GM18868 (cell line): ENCODE measurements around the gene KANSL1L.

Experiments used
- ATAC-seq: cut with Tn5 transposase; IDR thresholded peaks from one replicate; pipeline ENCODE4 v1.9.1; 2021; ENCODE audit warnings: mild to moderate bottlenecking, moderate library complexity; ENCODE audit not compliant: unreplicated experiment

Gene KANSL1L

GRCh38 chr2:210072922-210073509, 98.2 kb downstream of the KANSL1L start:
- ATAC-seq = peak; percentile 90

DNA sequence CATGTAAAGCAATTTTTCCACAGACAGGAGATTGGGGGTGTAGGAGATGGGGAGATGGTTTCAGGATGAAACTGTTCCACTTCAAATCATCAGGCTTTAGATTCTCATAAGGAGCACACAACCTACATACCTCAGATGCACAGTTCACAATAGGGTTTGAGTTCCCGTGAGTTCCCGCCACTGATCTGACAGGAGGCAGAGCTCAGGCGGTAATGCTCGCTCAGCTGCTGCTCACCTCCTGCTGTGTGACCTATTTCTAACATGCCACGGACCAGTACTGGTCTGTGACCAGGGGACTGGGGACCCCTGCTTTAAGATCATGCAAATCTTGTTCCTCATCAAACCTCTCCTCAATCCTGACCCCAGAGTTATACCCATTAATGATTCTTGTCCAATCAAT, 98.7 kb downstream of the KANSL1L start:
- peak; percentile 13 for ATAC-seq

- ATAC-seq = no peak
Measured at GRCh38 chr2:210063306-210063705, 107.9 kb downstream of the KANSL1L start.

DNA sequence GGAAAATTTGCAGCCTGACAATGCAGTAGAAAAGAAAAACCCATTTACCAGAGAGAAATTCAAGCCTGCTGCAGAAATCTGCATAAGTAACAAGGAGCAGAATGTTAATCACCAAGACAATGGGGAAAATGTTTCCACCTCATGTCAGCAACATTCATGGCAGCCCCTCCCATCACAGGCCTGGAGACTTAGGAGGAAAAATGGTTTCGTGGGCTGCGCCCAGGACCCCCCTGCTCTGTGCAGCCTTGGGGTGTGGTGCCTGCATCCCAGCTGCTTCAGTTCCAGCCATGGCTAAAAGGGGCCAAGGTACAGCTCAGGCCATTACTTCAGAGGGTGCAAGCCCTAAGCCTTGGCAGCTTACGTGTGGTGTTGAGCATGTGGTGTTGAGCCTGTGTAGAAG, 115.4 kb downstream of the KANSL1L start:
- ATAC-seq = no peak

GRCh38 chr2:210054696-210055095, 116.5 kb downstream of the KANSL1L start:
- ATAC-seq = no peak

- no peak for ATAC-seq
Measured at GRCh38 chr2:210050885-210051284, 120.3 kb downstream of the KANSL1L start.

- ATAC-seq = no peak
Measured at GRCh38 chr2:210049831-210050230, 121.4 kb downstream of the KANSL1L start.

DNA sequence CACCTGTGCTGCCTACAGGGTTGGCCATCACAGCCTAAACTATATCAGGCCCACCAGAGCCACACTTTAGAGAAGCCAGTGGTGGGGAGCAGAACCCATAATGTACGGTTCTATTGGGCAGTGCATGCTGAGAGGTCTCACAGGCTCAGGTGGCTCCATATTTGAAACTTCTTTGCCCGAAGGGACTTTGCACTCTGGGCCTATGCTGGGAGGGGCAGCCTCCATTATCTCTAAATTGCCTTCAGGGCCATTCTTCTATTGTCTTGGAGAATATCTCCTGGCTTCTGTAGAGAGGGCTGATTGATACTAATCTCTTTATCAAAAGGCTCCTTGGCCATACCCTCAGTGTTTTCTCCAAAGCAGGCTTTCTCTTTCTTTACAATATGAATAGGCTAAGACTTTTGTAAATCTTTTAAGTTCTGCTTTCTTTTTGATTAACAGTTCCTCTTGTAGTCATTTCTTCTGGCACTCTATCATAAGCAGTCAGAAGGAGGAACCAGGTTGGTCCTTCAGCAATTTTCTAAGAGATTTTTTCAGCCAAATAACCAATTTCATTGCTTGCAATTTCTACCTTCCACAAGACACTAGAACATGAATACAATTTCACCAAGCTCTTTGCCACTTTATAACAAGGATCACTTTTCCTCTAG, 124.2 kb downstream of the KANSL1L start:
- no peak for ATAC-seq

GRCh38 chr2:210038078-210038477, 133.1 kb downstream of the KANSL1L start:
- no peak for ATAC-seq

GRCh38 chr2:210035679-210036078, 135.5 kb downstream of the KANSL1L start:
- ATAC-seq = no peak

GRCh38 chr2:210034087-210034683, 137.0 kb downstream of the KANSL1L start:
- no peak for ATAC-seq

- no peak for ATAC-seq
Measured at GRCh38 chr2:210028178-210028577, 143.0 kb downstream of the KANSL1L start.

DNA sequence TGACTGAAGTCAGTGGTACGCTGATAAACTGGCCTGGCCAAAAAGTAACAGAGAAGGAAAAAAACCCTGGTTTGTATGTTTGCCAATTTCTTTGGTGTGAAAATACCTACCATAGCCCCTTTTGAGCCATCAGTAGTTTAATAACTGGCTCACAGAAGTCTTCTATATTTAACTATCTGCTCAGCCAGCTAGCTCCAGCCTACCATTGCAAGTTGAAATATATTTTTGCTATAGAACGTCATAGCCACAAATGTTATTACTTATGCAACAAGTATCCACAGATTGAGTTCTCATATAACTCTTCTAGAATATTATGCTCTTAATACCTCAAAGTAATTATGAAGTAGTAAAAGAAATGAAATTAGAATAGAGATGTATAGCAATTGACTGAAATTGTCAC, 143.6 kb downstream of the KANSL1L start:
- ATAC-seq = no peak

- no peak for ATAC-seq
Measured at GRCh38 chr2:210022824-210023223, 148.4 kb downstream of the KANSL1L start.

DNA sequence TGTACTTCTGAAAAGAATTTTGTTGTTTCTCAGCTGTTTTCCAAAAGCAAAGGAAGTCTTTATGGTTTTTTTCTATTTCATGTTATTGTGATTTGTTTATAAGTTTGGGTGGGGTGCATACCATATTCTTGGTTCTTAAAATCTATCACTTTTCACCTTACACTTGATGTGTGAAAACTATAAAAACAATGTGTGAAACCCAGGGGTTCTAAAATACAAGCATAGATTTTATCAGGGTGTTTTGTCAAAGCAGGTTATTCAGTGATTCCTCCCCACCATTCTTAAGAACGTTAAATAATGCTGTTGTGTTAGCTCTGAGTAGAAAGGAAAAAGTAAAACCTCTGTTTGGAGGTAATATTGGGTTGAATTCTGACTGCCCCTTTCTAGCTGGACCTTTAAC, 151.1 kb downstream of the KANSL1L start:
- ATAC-seq = no peak

GRCh38 chr2:210009896-210010295, 161.3 kb downstream of the KANSL1L start:
- no peak for ATAC-seq

DNA sequence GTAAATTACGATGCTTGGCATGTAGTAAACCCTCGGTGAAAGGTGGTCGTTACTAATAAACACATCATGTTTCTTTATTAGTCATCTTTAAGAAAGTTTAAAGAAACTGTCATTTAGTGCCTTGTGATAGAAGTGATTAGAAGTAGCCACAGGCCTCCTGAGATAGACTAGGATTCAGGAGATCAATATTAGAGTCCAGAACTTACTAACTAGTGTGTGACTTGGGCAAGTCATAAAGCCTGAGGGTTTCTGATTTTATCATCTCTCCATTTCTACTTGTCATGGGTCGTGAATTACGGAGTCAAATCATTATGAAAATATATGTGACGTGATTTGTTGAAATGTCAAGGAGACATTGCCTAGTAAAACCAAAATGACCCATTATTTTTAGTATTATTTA, 162.1 kb downstream of the KANSL1L start:
- no peak for ATAC-seq

DNA sequence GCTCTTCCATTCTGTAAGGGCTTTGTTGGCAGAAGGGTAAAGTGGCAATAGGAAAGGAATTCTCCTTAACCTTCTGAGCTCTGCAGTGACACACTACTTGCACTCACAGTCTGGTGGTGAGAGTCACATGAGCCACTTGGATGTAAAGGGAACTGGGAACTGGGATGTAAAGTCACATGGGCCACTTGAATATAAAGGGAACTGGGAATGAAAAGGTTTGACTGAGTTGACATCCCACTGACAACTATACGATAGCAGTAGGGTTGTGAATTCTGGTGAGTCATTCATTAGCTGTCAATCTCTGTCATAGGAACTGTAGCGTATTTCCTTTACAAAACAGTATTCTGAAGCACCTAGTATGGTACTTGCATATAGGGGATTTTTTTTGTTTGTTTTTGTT, 163.3 kb downstream of the KANSL1L start:
- ATAC-seq = no peak

GRCh38 chr2:210004881-210005280, 166.3 kb downstream of the KANSL1L start:
- ATAC-seq = no peak

- no peak for ATAC-seq
Measured at GRCh38 chr2:210003359-210003758, 167.8 kb downstream of the KANSL1L start.

- ATAC-seq = peak; percentile 99
Measured at GRCh38 chr2:210002158-210003157, 168.8 kb downstream of the KANSL1L start, which contains the start of gene RPE. RPE (plus strand) TSS chr2:210002638; CDS start chr2:210002662, 24 bp downstream.
